HAP-1 (cell line): ENCODE measurements around the gene DRC7.
"Not testable (repeated sequence)": the region's sequence is repeated elsewhere in the genome, so short reads cannot be mapped to it uniquely, and the experiment has no call there.

ENCODE experiments used
- DNase-seq, 2 experiments: peaks; one replicate each; pipeline ENCODE4 v3.0.0-alpha.2; 2016 to 2020; ENCODE audit warnings: low spot score in 2 of 2
- H3K27me3 ChIP-seq: fragments of 250-450 bp; sonication (Bioruptor Pico); 2 replicates; pipeline ENCODE4 v1.5.1; 2020; ENCODE audit warnings: low read depth, mild to moderate bottlenecking, moderate library complexity
- H3K36me3 ChIP-seq: fragments of 250-450 bp; sonication (Bioruptor Pico); replicated peaks from 2 replicates; pipeline ENCODE4 v1.5.1; 2020; ENCODE audit warnings: mild to moderate bottlenecking
- H3K4me1 ChIP-seq: fragments of 250-450 bp; sonication (Bioruptor Pico); 2 replicates; pipeline ENCODE4 v1.5.1; 2020; ENCODE audit warnings: mild to moderate bottlenecking
- H3K4me3 ChIP-seq: fragments of 250-450 bp; sonication (Bioruptor Pico); 2 replicates; pipeline ENCODE4 v1.5.1; 2020; ENCODE audit warnings: mild to moderate bottlenecking, moderate library complexity
- H3K9me3 ChIP-seq: fragments of 250-450 bp; sonication (Bioruptor Pico); 2 replicates; pipeline ENCODE4 v1.5.1; 2020; ENCODE audit warnings: mild to moderate bottlenecking, moderate library complexity
- in situ Hi-C: fragments of 300-500 bp; cut with MboI; formaldehyde crosslinking; loops from 3 replicates; pipeline ENCODE4 v1.14.3; 2020; ENCODE audit warnings: low sequenced_read_pairs, inconsistent platforms, mixed read lengths

The DRC7 gene

DNA sequence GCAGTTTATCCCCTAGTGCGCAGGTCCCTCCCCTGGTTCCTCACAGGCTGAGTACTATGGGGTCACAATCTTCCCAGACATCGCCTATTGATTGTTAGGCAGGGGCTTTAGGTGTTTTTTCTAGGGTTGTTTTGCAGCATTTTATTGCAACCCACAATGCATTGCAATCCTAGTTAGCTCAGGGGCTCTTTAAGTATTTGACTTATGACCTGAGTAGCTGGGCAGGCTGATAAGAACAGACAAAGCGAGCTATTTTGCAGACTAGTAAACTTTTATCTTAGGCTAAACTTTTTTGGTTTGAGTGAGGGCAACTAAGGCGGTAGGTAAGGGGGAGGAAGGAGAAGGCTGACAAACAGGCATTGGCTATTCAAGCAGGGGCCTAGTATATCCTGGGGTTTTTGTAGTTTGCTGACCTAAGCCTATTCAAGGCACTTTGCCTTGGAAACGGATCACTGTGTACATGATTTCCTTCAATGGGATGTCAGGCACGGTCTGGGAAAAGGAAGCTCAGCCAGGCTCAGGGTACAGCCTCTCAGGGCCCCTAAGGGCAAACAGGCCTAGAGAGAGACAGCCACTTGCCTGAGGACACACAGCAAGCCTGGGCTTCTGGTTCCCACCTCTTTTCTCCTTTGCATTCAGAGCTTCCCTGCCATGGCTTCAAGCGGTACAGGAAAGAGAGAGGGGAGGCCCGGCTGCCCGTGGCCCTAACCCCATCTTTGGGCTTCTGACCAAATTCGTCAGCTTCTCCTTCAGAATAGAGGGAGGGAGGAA, 6.4 kb downstream of the DRC7 start:
- Histone ChIP-seq H3K36me3 (no peaks in the 10 kb centered on the region), H3K4me1 (no peaks in the 10 kb centered on the region), H3K9me3 (no peaks in the 10 kb centered on the region), H3K4me3 (no peak overlapping the region), H3K27me3 (no peaks in the 10 kb centered on the region)
- in situ Hi-C loops: no loop called here
- DNase-seq: no peak

DNA sequence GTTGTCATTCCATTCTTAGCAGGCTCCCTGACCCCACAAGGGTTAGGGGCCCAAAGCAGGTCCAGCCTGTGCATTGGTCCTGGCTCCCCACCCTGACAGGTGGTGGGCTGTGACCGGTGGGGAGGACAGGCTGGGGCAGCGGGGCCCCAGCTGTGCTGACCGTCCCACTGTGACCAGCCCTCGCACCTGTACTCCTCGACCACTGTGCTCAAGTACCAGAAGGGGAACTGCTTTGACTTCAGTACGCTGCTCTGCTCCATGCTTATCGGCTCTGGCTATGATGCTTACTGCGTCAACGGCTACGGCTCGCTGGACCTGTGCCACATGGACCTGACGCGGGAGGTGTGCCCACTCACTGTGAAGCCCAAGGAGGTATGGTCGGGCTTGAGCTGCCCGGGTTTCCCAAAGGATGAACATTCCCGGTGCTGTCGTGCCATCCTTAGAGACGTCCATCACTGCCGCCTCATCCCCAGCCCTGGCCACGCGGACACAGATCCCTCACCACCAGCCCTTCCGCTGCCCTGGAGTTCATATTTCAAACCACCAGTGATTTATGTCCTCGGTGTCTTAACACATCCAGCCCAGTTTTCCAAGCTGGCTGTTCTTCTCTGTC, 7.3 kb downstream of the DRC7 start:
- H3K36me3 ChIP-seq: no peaks in the 10 kb centered on the region
- DNase-seq: no peak
- H3K4me3 ChIP-seq: no peak overlapping the region
- in situ Hi-C loops: no loop called here
- H3K9me3 ChIP-seq: no peaks in the 10 kb centered on the region
- H3K27me3 ChIP-seq: no peaks in the 10 kb centered on the region
- no peaks in the 10 kb centered on the region for H3K4me1 ChIP-seq

DNA sequence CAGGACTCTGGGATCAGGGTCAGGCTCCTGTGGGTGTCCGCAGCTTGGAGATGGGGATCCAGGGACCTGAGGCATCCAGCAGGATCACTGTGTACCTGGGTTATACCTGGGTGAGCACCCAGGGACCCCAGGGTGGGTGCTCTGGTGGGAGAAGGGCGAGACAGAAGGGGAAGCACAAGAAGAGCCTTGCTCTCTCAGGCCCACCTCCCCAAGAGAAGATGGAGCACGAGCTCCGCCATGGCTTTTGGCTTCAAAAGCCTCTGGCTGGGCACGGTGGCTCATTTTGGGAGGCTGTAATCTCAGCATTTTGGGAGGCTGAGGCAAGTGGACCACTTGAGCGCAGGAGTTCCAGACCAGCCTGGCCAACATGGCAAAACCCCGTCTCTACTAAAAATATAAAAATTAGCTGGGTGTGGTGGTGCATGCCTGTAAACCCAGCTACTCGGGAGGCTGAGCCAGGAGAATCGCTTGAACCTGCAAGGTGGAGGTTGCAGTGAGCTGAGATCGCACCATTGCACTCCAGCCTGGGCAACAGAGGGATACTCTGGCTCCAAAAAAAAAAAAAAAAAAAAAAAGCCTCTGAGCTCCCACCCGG, 8.9 kb downstream of the DRC7 start:
- Histone ChIP-seq H3K9me3 (no peaks in the 10 kb centered on the region), H3K4me1 (no peaks in the 10 kb centered on the region), H3K4me3 (no peak overlapping the region), H3K27me3 (no peaks in the 10 kb centered on the region), H3K36me3 (no peaks in the 10 kb centered on the region)
- no peak for DNase-seq
- in situ Hi-C loops: no loop called here

DNA sequence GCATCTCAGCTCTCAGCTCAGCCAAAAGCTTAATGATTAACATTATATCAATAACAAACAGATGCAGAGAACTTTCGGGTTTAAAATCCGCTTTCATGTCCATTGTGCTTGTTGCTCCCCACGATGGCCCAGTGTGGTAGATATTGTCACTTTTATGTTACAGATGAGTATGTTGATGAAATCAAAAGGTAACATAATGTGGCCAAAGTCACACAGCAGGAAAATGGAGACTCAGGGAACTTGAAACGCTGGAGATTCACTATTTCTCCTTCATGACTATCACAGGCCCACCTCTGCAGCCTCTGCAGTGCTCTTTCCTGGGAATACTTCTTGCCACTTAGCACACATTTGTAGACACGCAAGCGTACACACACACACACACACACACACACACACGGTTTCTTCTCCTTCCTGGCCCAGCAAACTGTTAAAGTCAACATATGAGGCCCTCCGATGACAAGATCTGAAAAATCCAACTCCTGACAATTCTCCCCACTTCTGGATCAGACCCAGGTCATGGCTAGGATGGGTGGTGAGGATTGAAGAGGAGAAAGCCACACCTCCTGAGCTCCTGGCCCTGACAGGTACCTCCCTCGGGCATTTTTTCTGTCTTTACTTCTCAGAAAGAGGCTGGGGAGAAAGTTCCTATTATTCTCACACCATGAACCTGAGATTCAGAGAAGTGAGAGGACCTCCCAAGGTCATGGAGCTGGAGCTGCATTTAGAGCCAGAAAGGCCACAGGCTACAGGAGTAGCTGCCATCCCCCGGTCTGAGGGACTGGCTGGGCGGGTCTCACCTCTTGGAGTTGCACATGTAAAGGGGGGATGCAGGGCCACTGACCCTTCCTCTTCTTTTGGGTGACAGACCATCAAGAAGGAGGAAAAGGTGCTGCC, 9.7 kb downstream of the DRC7 start:
- Histone ChIP-seq H3K9me3 (no peaks in the 10 kb centered on the region), H3K4me1 (no peaks in the 10 kb centered on the region), H3K4me3 (no peak overlapping the region), H3K36me3 (no peaks in the 10 kb centered on the region), H3K27me3 (peaks cover 1% of the 10 kb centered on the region; the same call in 1 of the 2 replicates)
- no peak for DNase-seq
- in situ Hi-C loops: no loop called here

DNA sequence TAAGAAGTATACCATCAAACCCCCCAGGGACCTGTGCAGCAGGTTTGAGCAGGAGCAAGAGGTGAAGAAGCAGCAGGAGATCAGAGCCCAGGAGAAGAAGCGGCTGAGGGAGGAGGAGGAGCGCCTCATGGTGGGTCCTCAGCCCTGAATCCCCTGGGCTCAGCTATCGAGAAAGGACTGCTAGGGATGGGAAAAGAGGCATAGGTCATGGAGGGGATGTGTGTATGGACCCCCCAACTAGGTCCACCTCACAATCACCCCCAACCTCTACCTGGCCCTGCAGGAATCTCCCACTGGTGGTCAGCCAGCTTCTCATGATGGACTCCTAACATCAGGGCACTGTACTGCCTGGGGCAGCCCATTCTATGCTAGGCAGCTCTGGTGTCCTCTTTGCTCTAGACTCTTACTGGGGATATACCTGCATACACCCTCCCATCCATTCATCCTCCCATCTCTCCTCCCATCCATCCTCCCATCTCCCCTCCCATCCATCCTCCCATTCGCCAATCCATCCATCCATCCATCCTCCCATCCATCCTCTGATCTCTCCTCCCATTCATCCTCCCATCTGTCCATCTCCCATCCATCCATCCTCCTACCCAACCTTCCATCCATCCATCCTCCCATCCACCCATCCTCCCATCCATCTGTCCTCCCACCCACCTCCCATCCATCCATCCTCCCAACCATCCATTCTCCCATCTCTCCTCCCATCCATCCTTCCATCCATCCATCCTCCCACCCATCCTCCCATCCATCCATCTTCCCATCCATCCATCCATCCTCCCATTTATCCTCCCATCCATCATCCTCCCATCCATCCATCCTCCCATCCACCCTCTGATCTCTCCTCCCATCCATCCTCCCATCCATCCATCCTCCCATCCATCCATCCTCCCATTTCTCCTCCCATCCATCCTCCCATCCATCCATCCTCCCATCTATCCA, 10.6 kb downstream of the DRC7 start:
- H3K4me1 ChIP-seq: no peaks in the 10 kb centered on the region
- DNase-seq: no peak
- no peaks in the 10 kb centered on the region for H3K36me3 ChIP-seq
- H3K9me3 ChIP-seq: no peaks in the 10 kb centered on the region
- no peak overlapping the region for H3K4me3 ChIP-seq
- H3K27me3 ChIP-seq: peaks cover 10% of the 10 kb centered on the region; the same call in 1 of the 2 replicates
- in situ Hi-C loops: no loop called here

DNA sequence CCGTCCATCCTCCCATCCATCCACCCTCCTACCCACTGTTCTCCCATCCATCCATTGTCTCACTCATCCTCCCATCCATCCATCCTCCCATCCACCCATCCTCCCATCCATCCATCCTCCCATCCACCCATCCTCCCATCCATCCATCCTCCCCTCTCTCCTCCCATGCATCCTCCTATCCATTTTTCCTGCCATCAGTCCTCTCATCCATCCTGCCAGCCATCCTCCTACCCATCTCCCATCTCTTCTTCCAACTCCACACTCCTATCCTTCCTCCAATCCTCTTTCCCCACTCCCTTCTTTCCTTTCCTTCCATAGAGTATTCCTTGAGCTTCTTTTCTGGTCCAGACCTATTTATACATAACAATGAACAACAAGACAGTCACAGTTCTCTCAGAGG, 12.1 kb downstream of the DRC7 start:
- Histone ChIP-seq H3K4me1 (no peaks in the 10 kb centered on the region), H3K36me3 (no peaks in the 10 kb centered on the region), H3K27me3 (peaks cover 17% of the 10 kb centered on the region; the same call in 1 of the 2 replicates), H3K9me3 (no peaks in the 10 kb centered on the region), H3K4me3 (no peak overlapping the region)
- in situ Hi-C loops: no loop called here
- DNase-seq: no peak

DNA sequence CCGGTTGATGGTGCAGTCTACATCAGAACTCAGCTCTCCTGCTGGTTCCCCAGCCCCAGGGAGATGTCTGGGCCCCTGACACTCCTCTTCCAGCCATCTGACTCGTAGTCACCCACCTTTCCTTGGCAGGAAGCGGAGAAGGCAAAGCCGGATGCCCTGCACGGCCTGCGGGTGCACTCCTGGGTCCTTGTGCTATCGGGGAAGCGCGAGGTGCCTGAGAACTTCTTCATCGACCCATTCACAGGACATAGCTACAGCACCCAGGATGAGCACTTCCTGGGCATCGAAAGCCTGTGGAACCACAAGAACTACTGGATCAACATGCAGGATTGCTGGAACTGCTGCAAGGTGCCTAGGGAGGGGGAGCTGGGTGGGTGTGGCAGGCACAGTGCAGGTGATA, 12.7 kb downstream of the DRC7 start:
- no peak for DNase-seq
- in situ Hi-C loops: no loop called here
- Histone ChIP-seq H3K36me3 (no peaks in the 10 kb centered on the region), H3K27me3 (peaks cover 20% of the 10 kb centered on the region; the same call in 1 of the 2 replicates), H3K4me3 (no peak overlapping the region), H3K9me3 (no peaks in the 10 kb centered on the region), H3K4me1 (no peaks in the 10 kb centered on the region)

DNA sequence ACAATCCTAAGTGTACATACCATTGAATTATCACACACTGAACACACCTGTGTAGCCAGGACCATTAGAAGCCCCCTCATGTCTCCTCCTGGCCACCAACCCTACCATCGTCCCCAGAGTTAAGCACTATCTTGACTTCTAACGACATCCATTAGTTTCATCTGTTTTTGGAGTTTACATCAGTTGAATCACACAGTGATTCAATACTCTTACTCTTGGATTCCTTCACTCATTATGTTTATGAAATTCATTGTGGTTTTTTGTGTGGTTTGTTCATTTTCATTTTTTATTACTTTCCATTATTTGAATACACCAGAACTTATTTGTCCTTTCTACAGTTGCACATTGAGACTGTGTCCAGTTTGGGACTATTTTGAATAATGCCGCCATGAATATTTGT, 13.6 kb downstream of the DRC7 start:
- H3K27me3 ChIP-seq: peaks cover 20% of the 10 kb centered on the region; the same call in 1 of the 2 replicates
- no peaks in the 10 kb centered on the region for H3K36me3 ChIP-seq
- in situ Hi-C loops: no loop called here
- no peak for DNase-seq
- no peak overlapping the region for H3K4me3 ChIP-seq
- H3K4me1 ChIP-seq: no peaks in the 10 kb centered on the region
- H3K9me3 ChIP-seq: no peaks in the 10 kb centered on the region

DNA sequence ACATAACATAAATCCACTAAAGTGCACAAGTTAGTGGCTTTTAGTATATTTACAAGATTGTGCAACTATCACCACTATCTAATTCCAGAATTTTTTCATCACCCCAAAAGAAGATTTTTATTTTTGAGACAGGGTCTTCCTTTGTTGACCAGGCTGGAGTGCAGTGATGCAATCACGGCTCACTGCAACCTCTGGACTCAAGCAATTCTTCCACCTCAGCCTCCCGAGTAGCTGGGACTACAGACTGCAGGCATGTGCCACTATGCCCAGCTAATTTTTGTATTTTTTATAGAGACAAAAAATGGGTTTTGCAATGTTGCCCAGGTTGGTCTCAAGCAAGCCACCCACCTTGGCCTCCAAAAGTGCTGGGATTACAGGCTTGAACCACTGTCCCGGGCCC, 15.1 kb downstream of the DRC7 start:
- DNase-seq: no peak
- in situ Hi-C loops: no loop called here
- Histone ChIP-seq H3K36me3 (no peaks in the 10 kb centered on the region), H3K4me1 (no peaks in the 10 kb centered on the region), H3K4me3 (no peak overlapping the region), H3K9me3 (no peaks in the 10 kb centered on the region), H3K27me3 (peaks cover 20% of the 10 kb centered on the region; the same call in 1 of the 2 replicates)

DNA sequence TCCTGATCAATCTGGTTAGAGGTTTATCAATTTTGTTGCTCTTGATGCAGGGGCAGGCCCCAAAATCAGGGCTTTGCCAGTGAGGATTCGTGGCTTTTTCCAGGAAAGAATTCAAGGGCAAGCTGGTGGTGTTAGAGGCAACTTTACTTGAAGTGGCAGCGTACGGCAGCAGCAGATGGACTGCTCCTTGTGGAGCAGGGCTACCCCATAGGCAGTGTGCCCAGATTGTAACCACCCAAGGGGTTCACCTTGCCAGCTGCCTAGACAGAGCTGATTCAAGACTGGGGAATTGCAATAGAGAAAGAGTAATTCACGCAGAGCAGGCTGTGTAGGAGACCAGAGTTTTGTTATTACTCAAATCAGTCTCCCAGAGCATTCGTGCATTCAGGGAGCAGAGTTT, 16.7 kb downstream of the DRC7 start:
- Histone ChIP-seq H3K27me3 (peaks cover 23% of the 10 kb centered on the region), H3K9me3 (no peaks in the 10 kb centered on the region), H3K4me1 (no peaks in the 10 kb centered on the region), H3K4me3 (no peak overlapping the region), H3K36me3 (no peaks in the 10 kb centered on the region)
- DNase-seq: no peak
- in situ Hi-C loops: no loop called here

DNA sequence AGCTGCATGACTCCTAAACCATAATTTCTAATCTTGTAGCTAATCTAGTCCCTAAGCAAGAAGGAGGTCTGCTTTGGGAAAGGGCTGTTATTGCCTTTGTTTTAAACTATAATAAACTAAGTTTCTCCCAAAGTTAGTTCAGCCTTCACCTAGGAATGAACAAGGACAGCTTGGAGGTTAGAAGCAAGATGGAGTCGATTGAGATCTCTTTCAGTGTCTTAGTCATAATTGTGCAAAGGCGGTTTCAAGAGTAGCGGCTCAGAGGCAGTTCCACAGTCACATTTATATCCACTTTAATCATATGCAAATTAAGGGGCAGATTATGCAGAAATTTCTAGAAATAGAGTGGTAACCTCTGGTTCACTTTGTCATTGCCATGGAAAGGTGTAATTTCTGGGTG, 17.4 kb downstream of the DRC7 start:
- in situ Hi-C loops: no loop called here
- Histone ChIP-seq H3K36me3 (no peaks in the 10 kb centered on the region), H3K4me3 (no peak overlapping the region), H3K9me3 (no peaks in the 10 kb centered on the region), H3K27me3 (peaks cover 23% of the 10 kb centered on the region), H3K4me1 (no peaks in the 10 kb centered on the region)
- no peak for DNase-seq

DNA sequence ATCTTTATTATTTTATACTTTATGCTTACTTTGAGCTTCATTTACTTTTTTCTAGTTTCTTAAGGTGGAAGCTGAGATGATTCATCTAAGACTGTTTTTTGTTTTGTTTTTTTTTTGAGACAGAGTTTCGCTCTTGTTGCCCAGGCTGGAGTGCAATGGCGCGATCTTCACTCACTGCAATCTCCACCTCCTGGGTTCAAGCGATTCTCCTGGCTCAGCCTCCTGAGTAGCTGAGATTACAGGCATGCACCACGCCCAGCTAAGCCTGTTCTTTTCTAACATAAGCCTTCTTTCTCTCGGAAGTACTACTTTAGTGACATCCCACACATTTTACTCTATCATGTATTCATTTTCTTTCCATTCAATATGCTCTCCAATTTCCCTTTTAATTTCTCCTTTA, 18.0 kb downstream of the DRC7 start:
- H3K4me1 ChIP-seq, H3K9me3 ChIP-seq, H3K36me3 ChIP-seq, H3K4me3 ChIP-seq, DNase-seq, in situ Hi-C loops: not testable (repeated sequence)
- H3K27me3 ChIP-seq: peaks cover 23% of the 10 kb centered on the region

DNA sequence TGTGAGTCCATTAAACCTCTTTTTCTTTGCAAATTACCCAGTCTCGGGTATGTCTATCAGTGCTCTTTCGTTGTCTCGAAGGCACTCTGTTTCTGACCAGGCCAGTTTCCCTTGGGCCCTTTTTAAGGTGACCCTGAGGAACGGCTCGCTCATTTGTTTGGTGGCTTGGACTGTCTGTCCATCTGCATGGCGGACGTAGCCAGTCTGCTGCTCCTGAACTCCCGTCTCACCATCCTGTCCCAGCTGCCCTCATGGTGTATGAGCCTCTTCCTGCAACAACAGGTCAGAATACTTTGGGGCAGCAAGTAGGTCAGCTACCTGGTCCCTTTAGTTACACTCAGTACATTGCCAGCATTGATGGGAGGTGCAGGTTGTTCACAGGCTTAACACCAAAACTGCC, 19.0 kb downstream of the DRC7 start:
- no peak for DNase-seq
- Histone ChIP-seq H3K36me3 (no peaks in the 10 kb centered on the region), H3K27me3 (peaks cover 23% of the 10 kb centered on the region), H3K4me1 (no peaks in the 10 kb centered on the region), H3K9me3 (no peaks in the 10 kb centered on the region), H3K4me3 (no peak overlapping the region)
- in situ Hi-C loops: no loop called here
